Fibroblast of villous mesenchyme (primary cell): ENCODE results near the gene VPS37B. TPM values are rescaled to one million over a fixed set of nuclear protein-coding genes. Genes with fewer than 3 reads are reported as not detected.
"Not testable (repeated sequence)": the region's sequence is repeated elsewhere in the genome, so short reads cannot be mapped to it uniquely, and the experiment has no call there.

Experiments
- DNase-seq: peaks from one replicate; pipeline ENCODE4 v3.0.0-alpha.2; 2010; ENCODE audit warnings: low read depth
- H3K4me3 ChIP-seq: 2 replicates; pipeline ENCODE4 v1.5.1; 2011; ENCODE audit warnings: low read depth, mild to moderate bottlenecking, low read length
- total RNA-seq: library from RNA; depleted of rRNA; stranded (reverse); fragments of >200 nt; gene quantifications from 2 replicates; pipeline ENCODE4 v1.2.3, GENCODE V29; 2012
- TF ChIP-seq, protein P1 (sequence below): IDR thresholded peaks from 2 replicates; pipeline ENCODE4 v1.5.1; 2012; ENCODE audit warnings: low read depth, mild to moderate bottlenecking, low read length; ENCODE audit not compliant: insufficient read depth

The VPS37B gene
- total RNA-seq, 1 donor, result 21.2 TPM

DNA sequence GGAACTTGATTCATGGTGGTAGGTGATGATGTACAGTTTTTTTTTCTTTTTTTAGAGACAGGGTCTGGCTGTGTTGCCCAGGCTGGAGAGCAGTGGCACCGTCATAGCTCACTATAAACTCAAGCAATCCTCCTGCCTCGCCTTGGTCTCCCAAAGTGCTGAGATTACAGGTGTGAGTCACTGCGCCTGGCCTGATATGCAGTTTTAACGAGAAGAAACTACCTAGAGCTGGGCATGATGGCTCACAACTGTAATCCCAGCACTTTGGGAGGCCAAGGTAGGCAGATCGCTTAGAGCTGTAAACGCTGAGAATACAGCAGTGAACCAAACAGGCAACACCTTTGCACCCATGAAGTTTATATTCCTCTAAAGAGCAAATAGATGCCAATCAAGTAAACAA, 13.0 kb upstream of the VPS37B start:
- TF ChIP-seq, protein P1, sequence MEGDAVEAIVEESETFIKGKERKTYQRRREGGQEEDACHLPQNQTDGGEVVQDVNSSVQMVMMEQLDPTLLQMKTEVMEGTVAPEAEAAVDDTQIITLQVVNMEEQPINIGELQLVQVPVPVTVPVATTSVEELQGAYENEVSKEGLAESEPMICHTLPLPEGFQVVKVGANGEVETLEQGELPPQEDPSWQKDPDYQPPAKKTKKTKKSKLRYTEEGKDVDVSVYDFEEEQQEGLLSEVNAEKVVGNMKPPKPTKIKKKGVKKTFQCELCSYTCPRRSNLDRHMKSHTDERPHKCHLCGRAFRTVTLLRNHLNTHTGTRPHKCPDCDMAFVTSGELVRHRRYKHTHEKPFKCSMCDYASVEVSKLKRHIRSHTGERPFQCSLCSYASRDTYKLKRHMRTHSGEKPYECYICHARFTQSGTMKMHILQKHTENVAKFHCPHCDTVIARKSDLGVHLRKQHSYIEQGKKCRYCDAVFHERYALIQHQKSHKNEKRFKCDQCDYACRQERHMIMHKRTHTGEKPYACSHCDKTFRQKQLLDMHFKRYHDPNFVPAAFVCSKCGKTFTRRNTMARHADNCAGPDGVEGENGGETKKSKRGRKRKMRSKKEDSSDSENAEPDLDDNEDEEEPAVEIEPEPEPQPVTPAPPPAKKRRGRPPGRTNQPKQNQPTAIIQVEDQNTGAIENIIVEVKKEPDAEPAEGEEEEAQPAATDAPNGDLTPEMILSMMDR, result no peak
- DNase-seq, result no peak
- no peak overlapping the region for H3K4me3 ChIP-seq

DNA sequence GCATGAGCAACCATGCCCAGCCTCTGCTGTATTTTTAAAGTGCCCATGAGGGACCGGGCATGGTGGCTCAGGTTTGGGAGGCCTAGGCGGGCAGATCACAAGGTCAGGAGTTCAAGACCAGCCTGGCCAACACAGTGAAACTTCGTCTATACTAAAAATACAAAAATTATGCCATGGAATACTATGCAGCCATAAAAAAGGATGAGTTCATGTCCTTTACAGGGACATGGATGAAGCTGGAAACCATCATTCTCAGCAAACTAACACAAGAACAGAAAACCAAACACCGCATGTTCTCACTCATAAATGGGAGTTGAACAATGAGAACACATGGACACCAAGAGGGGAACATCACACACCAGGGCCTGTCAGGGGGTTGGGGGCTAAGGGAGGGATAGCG, 9.3 kb upstream of the VPS37B start:
- H3K4me3 ChIP-seq, DNase-seq: not testable (repeated sequence)

DNA sequence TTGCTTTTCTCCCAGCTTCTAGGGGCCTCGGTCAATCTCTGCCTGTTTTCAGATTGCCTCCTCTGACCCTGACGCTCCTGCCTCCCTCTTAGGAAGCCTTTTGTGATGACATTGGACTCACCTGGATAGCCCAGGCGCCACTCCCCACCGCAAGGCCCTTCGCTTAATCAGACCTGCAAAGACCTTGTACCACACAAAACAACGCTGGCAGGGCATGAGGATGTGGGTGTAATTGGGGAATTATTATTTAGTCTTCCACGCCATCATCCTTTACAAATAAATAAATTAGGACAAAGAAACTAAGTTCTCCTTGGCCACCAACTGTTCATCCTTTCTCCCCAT, 7.7 kb upstream of the VPS37B start:
- DNase-seq, result no peak
- TF ChIP-seq, protein P1, result no peak
- H3K4me3 ChIP-seq, result no peak overlapping the region

DNA sequence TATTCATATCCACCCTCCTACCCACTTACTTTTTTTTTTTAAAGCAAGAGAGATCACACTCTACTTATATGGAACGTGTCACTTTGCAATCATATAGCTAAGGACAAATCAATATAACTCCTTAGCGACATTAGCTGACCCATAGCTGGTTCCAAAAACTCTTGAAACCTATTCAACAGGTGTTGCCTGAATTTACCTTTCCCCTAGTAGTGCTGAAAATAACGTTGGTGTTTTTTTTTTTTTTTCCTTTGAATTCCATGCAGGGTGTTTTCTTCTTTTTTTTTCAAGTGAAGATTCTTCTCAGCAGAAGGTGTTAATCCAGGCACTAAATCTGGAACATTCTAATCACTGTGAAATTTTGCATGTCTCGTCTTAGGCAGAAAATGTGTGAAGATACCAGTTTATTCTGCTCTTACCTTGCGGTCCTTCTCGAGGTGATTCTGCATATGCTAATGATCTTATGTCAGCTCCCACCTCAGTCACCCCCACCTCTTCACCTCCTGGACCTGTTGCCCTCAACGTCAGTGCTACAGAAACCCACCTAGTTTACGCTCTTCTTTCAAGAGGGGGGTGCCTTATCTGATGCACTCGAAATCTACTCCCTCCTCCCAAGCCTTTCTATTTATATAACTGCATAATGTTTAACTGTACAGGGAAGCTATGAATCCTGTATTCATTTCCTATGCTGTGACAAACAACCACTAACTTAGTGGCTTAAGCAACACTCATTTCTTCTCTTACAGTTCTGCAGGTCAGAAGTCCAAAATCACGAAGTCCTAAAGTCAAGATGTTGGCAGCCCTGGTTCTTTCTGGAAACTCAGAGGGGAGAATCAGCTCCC, 7.1 kb upstream of the VPS37B start:
- no peak overlapping the region for H3K4me3 ChIP-seq
- no peak for DNase-seq
- TF ChIP-seq, protein P1, result no peak

DNA sequence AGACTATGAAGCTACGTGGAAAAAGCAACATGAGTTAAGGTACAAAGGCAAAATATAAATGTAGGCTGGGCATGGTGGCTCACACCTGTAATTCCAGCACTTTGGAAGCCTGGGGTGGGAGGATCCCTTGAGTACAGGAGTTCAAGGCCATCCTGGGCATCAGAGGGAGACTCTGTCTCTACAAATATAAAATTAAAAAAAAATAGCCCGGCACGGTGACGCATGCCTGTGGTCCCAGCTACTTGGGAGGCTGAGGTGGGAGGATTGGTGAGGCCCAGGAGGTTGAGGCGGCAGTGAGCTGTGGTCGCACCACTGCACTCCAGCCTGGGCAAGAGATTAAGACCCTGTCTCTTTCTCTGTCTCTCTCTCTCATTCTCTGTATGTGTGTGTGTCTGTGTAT, 4.0 kb upstream of the VPS37B start:
- no peak for DNase-seq
- TF ChIP-seq, protein P1, result no peak
- H3K4me3 ChIP-seq, result no peak overlapping the region

DNA sequence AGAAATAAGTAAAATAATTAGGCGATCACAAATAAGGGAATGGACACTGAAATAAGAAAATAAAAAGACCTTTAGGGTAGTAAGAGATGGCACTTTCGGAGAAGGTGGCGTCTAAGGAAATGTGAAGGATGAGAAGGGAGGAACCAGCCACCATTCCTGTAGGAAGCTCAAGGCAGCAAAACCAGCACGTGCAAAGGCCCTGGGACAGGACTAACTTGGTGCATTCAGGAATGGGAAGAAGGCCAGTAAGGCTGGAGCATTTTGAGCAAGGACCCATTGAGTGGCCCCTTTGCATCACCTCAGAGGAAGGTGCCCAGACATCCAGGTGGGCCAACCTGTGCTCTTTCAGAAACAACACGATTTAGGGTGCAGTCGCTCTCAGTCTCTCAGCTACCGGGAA, 738 bp upstream of the VPS37B start:
- TF ChIP-seq, protein P1, result no peak
- no peak for DNase-seq
- H3K4me3 ChIP-seq, result no peak overlapping the region

DNA sequence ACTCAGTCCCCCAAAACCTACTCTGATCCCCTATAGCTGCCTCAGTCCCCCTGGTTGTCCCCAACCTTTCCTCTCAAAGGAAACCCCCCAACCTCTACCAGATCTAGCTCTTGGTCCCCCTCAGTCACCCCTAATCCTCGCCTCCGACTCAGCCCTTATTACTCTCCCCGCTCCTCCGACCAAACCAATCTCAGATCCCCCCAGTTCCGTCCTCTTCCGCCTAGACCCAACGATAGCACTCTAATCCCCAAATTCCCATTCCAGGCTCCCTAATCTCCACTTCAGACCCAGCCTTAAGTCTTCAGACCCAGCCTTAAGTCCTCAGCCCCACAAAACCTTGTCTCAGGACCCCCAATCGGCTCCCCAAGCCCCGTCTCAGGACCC, 612 bp downstream of the VPS37B start:
- peak overlapping the region; percentile 92 for H3K4me3 ChIP-seq
- TF ChIP-seq, protein P1, result no peak
- DNase-seq, result no peak
